ENCODE data around the gene ZYX. TPM values are rescaled to one million over a fixed set of nuclear protein-coding genes. Genes with fewer than 3 reads are reported as not detected.

Gene ZYX
- total and polyA plus RNA-seq, 2 of the 13 experiments (the other 11 are each of a cell fraction or from before 2014, with no cell fraction given) = 9.9 to 13.7 TPM

DNA sequence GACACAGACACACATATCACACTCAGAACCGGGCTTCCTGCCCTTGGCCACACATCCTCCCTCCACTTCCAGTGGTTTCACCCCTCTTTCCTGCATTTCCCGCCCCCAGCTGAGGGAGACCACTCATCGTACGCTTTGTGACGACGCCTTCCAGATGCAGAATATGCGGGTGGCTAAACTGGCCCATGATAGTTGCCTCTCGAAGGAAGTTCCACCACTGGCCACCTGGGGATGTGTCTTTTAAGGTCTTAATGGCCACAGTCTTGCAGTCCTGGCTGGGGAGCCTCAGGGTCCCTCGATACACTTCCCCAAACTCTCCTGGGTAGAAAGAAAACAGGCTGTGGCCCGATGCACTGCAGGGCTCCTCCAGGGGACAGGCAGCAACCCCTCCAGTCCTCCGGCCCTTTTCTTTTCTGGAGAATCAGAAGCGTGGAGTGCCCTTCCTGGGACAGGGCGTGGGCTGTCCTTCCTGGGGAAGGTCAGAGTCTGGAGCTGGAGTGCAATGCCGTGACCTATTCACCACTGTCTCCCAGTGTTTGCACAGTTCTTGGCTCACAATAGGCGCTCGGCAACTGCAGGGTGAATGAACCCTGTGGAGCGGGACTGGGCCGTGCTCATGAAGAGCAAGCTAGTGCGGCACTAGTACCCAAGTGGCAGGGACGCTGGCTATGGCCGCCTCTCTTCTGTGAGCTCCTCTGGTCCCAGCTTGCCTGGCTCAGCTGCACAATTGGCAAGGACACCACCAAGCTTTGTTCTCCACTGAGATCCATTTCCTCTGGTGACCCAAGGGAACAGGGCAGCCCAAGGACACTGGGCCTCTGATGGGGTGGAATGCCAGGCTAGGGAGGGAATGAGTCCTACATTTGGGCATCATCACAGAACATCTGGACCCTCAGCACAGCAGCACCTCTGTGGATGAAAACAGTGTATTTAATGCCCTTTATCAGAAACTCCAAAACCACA lies 14.3 kb downstream of the ZYX start (continued):
- TF ChIP-seq KLF12 (CRISPR knock-in tag; IDR thresholded peaks at IDR 0.05; ENCODE audit: borderline replicate concordance) = peak; percentile 75; the same call in 1 of the 2 replicates
- TF ChIP-seq, protein P1, sequence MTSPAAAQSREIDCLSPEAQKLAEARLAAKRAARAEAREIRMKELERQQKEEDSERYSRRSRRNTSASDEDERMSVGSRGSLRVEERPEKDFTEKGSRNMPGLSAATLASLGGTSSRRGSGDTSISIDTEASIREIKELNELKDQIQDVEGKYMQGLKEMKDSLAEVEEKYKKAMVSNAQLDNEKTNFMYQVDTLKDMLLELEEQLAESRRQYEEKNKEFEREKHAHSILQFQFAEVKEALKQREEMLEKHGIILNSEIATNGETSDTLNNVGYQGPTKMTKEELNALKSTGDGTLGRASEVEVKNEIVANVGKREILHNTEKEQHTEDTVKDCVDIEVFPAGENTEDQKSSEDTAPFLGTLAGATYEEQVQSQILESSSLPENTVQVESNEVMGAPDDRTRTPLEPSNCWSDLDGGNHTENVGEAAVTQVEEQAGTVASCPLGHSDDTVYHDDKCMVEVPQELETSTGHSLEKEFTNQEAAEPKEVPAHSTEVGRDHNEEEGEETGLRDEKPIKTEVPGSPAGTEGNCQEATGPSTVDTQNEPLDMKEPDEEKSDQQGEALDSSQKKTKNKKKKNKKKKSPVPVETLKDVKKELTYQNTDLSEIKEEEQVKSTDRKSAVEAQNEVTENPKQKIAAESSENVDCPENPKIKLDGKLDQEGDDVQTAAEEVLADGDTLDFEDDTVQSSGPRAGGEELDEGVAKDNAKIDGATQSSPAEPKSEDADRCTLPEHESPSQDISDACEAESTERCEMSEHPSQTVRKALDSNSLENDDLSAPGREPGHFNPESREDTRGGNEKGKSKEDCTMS (CRISPR knock-in tag; conservative IDR thresholded peaks at IDR 0.05) = no peak
- TF ChIP-seq ZNF839 (CRISPR knock-in tag; IDR thresholded peaks at IDR 0.05; ENCODE audit: borderline replicate concordance) = no peak
- no peak for TF ChIP-seq ISX (CRISPR knock-in tag; conservative IDR thresholded peaks at IDR 0.05)
- peak; percentile 37; the same call in 1 of the 2 replicates for TF ChIP-seq CEBPB (IDR thresholded peaks at IDR 0.05; ENCODE audit: borderline replicate concordance, low read depth, low read length)
- TF ChIP-seq AGO1 (IDR thresholded peaks at IDR 0.05; ENCODE audit: low read depth, low read length, poor library complexity, severe bottlenecking) = no peak
- TF ChIP-seq MBNL3 (CRISPR knock-in tag; conservative IDR thresholded peaks at IDR 0.05) = no peak
- TF ChIP-seq WIZ (CRISPR knock-in tag; IDR thresholded peaks at IDR 0.05) = peak; percentile 37; the same call in 1 of the 2 replicates
- TF ChIP-seq BCL6 (CRISPR knock-in tag; IDR thresholded peaks at IDR 0.05) = peak; percentile 93
- no peak for TF ChIP-seq ZNF530 (CRISPR knock-in tag; IDR thresholded peaks at IDR 0.05; ENCODE audit: low read depth)
- TF ChIP-seq SNAI1 (CRISPR knock-in tag; IDR thresholded peaks at IDR 0.05; ENCODE audit: borderline replicate concordance) = no peak
- no peak for TF ChIP-seq ARNTL (CRISPR knock-in tag; IDR thresholded peaks at IDR 0.05)
- peak; percentile 83 for TF ChIP-seq TBL1XR1 (IDR thresholded peaks at IDR 0.05; ENCODE audit: borderline replicate concordance, low read length, partially characterized antibody)
- TF ChIP-seq, protein P2, sequence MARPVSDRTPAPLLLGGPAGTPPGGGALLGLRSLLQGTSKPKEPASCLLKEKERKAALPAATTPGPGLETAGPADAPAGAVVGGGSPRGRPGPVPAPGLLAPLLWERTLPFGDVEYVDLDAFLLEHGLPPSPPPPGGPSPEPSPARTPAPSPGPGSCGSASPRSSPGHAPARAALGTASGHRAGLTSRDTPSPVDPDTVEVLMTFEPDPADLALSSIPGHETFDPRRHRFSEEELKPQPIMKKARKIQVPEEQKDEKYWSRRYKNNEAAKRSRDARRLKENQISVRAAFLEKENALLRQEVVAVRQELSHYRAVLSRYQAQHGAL (CRISPR knock-in tag; IDR thresholded peaks at IDR 0.05; ENCODE audit: not compliant biosample characterization) = no peak
- no peak for TF ChIP-seq XBP1 (CRISPR knock-in tag; IDR thresholded peaks at IDR 0.05)
- no peak for TF ChIP-seq RBFOX2 (IDR thresholded peaks at IDR 0.05; ENCODE audit: low read depth, low read length)
- TF ChIP-seq MIXL1 (CRISPR knock-in tag; IDR thresholded peaks at IDR 0.05) = no peak
- TF ChIP-seq FOXA3 (CRISPR knock-in tag; IDR thresholded peaks at IDR 0.05) = peak; percentile 80
- TF ChIP-seq, protein P3, sequence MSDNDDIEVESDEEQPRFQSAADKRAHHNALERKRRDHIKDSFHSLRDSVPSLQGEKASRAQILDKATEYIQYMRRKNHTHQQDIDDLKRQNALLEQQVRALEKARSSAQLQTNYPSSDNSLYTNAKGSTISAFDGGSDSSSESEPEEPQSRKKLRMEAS (IDR thresholded peaks at IDR 0.05) = peak; percentile 67; the same call in 1 of the 2 replicates
- TF ChIP-seq, protein P4, sequence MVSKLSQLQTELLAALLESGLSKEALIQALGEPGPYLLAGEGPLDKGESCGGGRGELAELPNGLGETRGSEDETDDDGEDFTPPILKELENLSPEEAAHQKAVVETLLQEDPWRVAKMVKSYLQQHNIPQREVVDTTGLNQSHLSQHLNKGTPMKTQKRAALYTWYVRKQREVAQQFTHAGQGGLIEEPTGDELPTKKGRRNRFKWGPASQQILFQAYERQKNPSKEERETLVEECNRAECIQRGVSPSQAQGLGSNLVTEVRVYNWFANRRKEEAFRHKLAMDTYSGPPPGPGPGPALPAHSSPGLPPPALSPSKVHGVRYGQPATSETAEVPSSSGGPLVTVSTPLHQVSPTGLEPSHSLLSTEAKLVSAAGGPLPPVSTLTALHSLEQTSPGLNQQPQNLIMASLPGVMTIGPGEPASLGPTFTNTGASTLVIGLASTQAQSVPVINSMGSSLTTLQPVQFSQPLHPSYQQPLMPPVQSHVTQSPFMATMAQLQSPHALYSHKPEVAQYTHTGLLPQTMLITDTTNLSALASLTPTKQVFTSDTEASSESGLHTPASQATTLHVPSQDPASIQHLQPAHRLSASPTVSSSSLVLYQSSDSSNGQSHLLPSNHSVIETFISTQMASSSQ (IDR thresholded peaks at IDR 0.05; ENCODE audit: low read depth) = no peak
- TF ChIP-seq, protein P4 (CRISPR knock-in tag; IDR thresholded peaks at IDR 0.05; ENCODE audit: borderline replicate concordance) = peak; percentile 60; the same call in 1 of the 2 replicates
- no peak for TF ChIP-seq ZNF337 (CRISPR knock-in tag; IDR thresholded peaks at IDR 0.05; ENCODE audit: borderline replicate concordance, low read depth)

Measured in HepG2 (cell line).